ENCODE data around the gene SYT14. TPM values are rescaled to one million over a fixed set of nuclear protein-coding genes. Genes with fewer than 3 reads are reported as not detected.

Gene SYT14
- total and polyA plus RNA-seq, 2 of the 4 experiments (the other 2 are of a cell fraction): 0.14 to 1.3 TPM

GRCh38 chr1:209993061-209993830, 55.2 kb downstream of the SYT14 start:
- Histone ChIP-seq H3K27ac (ENCODE audit: insufficient read depth, low read length) (no peak overlapping the region), H3K23ac (ENCODE audit: low read depth, low read length) (no peak overlapping the region), H3K36me3 (ENCODE audit: control insufficient read depth, insufficient read depth, low read length) (no peaks in the 10 kb centered on the region), H2BK20ac (ENCODE audit: low read depth, low read length) (no peak overlapping the region), H3K4me2 (ENCODE audit: low read depth, low read length) (no peak overlapping the region), H3K9me3 (ENCODE audit: control insufficient read depth, insufficient read depth, low read length) (no peaks in the 10 kb centered on the region), H3K18ac (ENCODE audit: low read depth, low read length) (no peak overlapping the region), H2BK15ac (ENCODE audit: low read depth, low read length) (no peak overlapping the region), H4K8ac (ENCODE audit: low read depth in 2 of 2, low read length in 2 of 2) (no peak overlapping the region), H4K20me1 (ENCODE audit: insufficient read depth, low read length) (no peaks in the 10 kb centered on the region), H2AFZ (replicated peaks; ENCODE audit: low read length, poor library complexity) (peak overlapping the region; percentile 62), H4K5ac (ENCODE audit: low read depth, low read length) (no peak overlapping the region), H3K56ac (ENCODE audit: extremely low read depth, insufficient read depth, low read length) (no peak overlapping the region), H4K91ac (ENCODE audit: insufficient read depth, low read depth, low read length) (no peak overlapping the region), H2BK120ac (ENCODE audit: low read depth, low read length) (no peak overlapping the region), H3K27me3 (ENCODE audit: control insufficient read depth, insufficient read depth, low read length) (no peaks in the 10 kb centered on the region), H3K4me1 (ENCODE audit: control insufficient read depth, insufficient read depth, low read length) (no peaks in the 10 kb centered on the region), H3K14ac (replicated peaks; ENCODE audit: low read depth, low read length) (no peak overlapping the region), H3K79me1 (ENCODE audit: low read depth in 1 of 2, low read length in 2 of 2) (no peaks in the 10 kb centered on the region), H2AK5ac (ENCODE audit: low read depth, low read length) (no peak overlapping the region), H3K9me1 (ENCODE audit: insufficient read depth, low read length) (no peaks in the 10 kb centered on the region), H2BK5ac (ENCODE audit: low read depth, low read length, poor library complexity, severe bottlenecking) (no peak overlapping the region), H3K9ac (ENCODE audit: low read depth, low read length) (no peak overlapping the region), H3K4me3 (ENCODE audit: insufficient read depth, low read depth, low read length) (no peak overlapping the region), H3K4ac (ENCODE audit: low read depth, low read length) (no peak overlapping the region), H2AK9ac (replicated peaks; ENCODE audit: low read depth, low read length, poor library complexity) (peak overlapping the region; percentile 50)
- CTCF ChIA-PET: no interaction called here
- intact Hi-C loops (cut with micrococcal nuclease) (no loop called here), dilution Hi-C loops (cut with HindIII; ENCODE audit: low sequenced_read_pairs, unreplicated experiment) (loop anchor here (25.0 kb wide), 1 partner anchor 181 kb away; the partner anchor contains the start of gene IRF6), in situ Hi-C loops (cut with MboI; ENCODE audit: low sequenced_read_pairs) (no loop called here)
- BruUV-seq (replicated peaks): no TSS peak
- 26% methylated on average over 3 of the region's 9 CpGs; no CpG with 5 or more reads in 1 of the 2 experiments for WGBS, 2 experiments (ENCODE audit: extremely low coverage in 2 of 2, insufficient read length in 1 of 2)
- no peak for TF ChIP-seq RFX5 (IDR thresholded peaks at IDR 0.05; ENCODE audit: low read depth, low read length)
- TF ChIP-seq, protein P1, sequence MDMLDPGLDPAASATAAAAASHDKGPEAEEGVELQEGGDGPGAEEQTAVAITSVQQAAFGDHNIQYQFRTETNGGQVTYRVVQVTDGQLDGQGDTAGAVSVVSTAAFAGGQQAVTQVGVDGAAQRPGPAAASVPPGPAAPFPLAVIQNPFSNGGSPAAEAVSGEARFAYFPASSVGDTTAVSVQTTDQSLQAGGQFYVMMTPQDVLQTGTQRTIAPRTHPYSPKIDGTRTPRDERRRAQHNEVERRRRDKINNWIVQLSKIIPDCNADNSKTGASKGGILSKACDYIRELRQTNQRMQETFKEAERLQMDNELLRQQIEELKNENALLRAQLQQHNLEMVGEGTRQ (IDR thresholded peaks at IDR 0.05; ENCODE audit: low read depth, low read length): no peak
- no peak for TF ChIP-seq CEBPB (IDR thresholded peaks at IDR 0.05; ENCODE audit: low read depth, low read length)
- no peak for TF ChIP-seq NFE2L2 (IDR thresholded peaks at IDR 0.05; ENCODE audit: low read depth, low read length)
- no peak for TF ChIP-seq MAFK (IDR thresholded peaks at IDR 0.05; ENCODE audit: low read depth, low read length)
- TF ChIP-seq, protein P2, sequence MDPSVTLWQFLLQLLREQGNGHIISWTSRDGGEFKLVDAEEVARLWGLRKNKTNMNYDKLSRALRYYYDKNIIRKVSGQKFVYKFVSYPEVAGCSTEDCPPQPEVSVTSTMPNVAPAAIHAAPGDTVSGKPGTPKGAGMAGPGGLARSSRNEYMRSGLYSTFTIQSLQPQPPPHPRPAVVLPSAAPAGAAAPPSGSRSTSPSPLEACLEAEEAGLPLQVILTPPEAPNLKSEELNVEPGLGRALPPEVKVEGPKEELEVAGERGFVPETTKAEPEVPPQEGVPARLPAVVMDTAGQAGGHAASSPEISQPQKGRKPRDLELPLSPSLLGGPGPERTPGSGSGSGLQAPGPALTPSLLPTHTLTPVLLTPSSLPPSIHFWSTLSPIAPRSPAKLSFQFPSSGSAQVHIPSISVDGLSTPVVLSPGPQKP (IDR thresholded peaks at IDR 0.05; ENCODE audit: borderline replicate concordance, low read depth, low read length): no peak
- no peak for TF ChIP-seq RAD21 (IDR thresholded peaks at IDR 0.05; ENCODE audit: low read length)
- TF ChIP-seq SMC3 (IDR thresholded peaks at IDR 0.05; ENCODE audit: low read depth, low read length): no peak
- POLR2A ChIA-PET (ENCODE audit: unreplicated experiment): no interaction called here
- ATAC-seq (ENCODE audit: low read depth): no peak
- DNase-seq: no peak
